Coronary artery (tissue), 2 donors: ENCODE measurements around the gene TBXA2R.

Source experiments
- DNase-seq: peaks from one replicate; pipeline ENCODE4 v3.0.0-alpha.2; 2017; ENCODE audit warnings: low spot score
- H3K27ac ChIP-seq, 2 donors: fragments of 200-600 bp; sonication (generic); one replicate each; pipeline ENCODE4 v1.5.1; 2016 to 2019
- H3K4me3 ChIP-seq: fragments of 200-600 bp; sonication (generic); 2 replicates; pipeline ENCODE4 v1.5.1; 2016; ENCODE audit warnings: mild to moderate bottlenecking, moderate library complexity
- TF ChIP-seq, protein P1 (sequence below): fragments of 200-600 bp; sonication (generic); IDR thresholded peaks from one replicate; pipeline ENCODE4 v1.5.1; 2019; ENCODE audit warnings: antibody characterized with exemption

The TBXA2R gene

DNA sequence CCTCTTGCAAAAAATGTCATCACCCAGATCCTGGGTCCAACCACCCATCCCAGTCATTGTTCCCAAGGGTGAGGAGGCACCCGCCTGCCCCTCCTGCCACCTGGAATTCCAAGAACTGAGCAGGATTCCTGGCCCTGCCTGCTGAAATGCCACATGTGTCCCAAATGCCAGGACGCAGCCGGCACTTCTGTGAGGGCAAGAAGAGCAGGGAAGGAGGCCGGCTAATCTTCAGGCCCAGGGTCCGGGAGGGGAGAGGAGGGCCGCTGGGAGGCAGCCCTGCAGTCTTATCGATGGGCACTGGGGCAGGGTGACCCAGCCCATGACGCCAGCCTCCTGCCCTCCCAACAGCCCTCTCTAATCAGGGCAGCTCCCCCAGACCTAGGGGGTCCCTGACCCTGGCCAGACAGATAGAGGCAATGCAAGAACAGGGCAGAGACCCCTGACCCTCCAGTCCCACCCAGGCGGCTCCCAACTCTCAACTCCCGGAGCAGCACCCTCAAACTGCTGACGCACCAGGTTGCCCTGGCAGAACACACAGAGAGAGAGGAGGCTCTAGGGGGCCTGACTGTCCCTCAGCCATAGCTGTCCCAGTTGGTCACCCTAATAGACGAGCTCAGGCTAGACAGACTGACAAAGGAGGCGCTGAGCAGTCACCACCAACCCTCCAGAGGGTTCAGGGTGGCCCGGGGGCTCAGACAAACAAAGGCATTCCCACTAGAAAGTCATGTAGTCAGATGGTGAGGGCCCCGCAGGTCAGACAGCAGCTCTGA, 50.8 kb downstream of the TBXA2R start:
- peak overlapping the region in 1 of 2 donors; percentile 90 for H3K27ac ChIP-seq
- TF ChIP-seq, protein P1, sequence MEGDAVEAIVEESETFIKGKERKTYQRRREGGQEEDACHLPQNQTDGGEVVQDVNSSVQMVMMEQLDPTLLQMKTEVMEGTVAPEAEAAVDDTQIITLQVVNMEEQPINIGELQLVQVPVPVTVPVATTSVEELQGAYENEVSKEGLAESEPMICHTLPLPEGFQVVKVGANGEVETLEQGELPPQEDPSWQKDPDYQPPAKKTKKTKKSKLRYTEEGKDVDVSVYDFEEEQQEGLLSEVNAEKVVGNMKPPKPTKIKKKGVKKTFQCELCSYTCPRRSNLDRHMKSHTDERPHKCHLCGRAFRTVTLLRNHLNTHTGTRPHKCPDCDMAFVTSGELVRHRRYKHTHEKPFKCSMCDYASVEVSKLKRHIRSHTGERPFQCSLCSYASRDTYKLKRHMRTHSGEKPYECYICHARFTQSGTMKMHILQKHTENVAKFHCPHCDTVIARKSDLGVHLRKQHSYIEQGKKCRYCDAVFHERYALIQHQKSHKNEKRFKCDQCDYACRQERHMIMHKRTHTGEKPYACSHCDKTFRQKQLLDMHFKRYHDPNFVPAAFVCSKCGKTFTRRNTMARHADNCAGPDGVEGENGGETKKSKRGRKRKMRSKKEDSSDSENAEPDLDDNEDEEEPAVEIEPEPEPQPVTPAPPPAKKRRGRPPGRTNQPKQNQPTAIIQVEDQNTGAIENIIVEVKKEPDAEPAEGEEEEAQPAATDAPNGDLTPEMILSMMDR: no peak
- peak overlapping the region; percentile 98 for H3K4me3 ChIP-seq
- no peak for DNase-seq

DNA sequence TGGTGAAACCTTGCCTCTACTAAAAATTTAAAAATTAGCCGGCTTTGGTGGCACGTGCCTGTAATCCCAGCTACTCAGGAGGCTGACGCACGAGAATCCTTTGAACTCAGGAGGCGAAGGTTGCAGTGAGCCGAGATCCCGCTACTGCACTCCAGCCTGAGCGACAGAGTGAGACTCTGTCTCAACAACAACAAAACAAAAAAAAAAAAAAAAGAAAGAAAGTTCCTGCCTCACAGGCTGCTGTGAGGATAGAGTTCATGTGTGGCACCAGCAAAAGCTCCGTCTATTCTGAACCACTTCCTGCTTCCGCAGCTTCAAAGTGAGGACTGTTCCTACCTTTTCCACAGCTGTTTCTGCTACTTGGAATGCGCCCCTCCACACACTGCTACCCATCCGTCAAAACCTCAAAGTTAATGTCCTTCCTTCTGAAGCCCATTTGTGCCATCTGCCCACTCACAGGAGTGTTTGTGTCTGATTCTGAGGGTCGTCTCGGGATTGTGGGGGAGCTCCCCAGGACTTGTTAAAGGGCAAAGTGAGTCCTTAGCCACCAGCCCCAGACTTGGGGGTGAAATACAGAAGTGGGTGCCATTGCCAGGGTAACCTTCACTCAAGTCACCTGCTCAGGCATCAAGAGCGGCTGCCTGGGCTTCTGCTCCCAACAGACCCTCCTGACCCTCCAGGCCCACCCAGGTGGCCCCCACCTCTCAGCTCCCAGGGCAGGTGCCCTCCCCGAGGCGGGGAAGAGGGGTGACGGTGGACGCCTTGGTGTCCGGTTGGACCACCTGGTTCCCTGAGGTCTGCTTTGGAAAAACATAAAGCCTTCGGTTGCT, 52.2 kb downstream of the TBXA2R start:
- no peak for DNase-seq
- Histone ChIP-seq H3K4me3 (no peak overlapping the region), H3K27ac (peak overlapping the region in 1 of 2 donors; percentile 21)
- TF ChIP-seq, protein P1: no peak

DNA sequence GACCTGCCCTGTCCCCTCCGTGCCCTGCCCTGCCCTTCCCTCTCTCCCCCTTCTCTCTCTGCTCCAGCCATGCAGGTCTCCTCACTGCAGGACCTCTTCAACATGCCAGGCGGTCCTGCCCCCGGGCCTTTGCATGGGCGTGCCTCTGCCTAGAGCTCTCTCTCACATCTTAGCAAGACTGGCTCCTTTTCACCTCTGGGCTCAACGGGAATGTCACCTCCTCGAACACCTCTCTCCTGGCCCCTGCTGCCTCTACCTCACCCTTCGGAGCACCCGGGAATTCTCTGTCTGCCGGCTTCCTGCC, 54.9 kb downstream of the TBXA2R start:
- H3K4me3 ChIP-seq: no peak overlapping the region
- TF ChIP-seq, protein P1: no peak
- H3K27ac ChIP-seq: no peak overlapping the region
- no peak for DNase-seq

DNA sequence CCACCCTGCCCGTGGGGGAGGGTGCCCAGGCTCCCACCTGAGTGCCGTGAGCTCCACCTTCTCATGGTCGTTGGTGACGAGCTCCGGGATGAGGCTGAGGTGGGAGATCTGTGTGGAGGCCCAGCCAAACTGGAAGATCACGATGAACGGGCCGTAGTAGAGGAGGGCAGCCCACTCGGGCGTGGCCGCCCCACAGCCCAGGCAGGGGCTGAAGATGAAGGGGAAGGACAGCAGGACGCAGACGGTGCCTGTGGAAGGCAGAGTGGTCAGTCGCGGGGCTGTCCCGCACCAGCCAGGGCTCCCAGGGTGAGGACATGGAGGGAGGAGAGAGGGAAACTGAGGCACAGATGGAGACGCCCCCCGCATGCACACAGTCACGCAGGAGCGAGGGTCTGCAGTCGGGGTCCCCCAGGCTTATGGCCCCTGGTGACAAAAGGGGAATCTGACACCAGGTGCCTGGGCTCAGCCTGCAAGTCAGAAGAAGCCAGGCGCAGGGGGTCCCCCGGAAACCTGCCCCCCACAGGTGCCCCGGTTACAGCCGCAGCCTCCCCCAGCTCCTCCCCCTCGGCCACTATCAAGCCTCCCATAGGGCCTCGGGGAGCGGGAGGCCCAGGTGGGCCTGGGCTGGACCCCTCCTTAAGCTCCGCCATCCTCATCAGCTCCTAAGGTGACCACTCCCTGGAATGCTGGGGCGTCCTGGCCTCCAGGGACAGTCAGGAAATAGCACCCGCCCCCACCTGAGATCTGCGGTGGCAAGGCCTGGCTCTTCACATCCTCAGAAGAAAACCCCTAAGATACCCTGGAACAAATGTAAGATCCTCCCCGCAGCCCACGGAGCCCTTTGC, 55.5 kb downstream of the TBXA2R start:
- TF ChIP-seq, protein P1: no peak
- H3K4me3 ChIP-seq: no peak overlapping the region
- no peak overlapping the region for H3K27ac ChIP-seq
- DNase-seq: no peak

DNA sequence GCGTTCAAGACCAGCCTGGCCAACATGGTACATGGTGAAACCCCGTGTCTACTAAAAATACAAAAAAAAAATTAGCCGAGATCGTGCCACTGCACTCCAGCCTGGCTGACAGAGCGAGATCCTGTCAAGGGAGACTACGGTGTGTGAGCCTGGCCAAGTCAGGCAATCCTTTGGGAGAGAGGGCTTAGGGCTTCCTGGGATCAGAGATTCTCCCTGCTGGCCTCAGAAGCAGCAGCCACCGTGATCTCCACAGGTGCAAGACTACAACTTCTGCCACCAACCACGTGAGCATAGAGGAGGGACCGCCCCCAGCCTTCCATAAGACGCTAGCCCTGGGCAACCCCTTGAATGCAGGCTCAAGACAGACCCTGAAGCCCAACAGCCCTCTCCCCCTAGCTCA, 56.9 kb downstream of the TBXA2R start:
- DNase-seq: no peak
- TF ChIP-seq, protein P1: no peak

DNA sequence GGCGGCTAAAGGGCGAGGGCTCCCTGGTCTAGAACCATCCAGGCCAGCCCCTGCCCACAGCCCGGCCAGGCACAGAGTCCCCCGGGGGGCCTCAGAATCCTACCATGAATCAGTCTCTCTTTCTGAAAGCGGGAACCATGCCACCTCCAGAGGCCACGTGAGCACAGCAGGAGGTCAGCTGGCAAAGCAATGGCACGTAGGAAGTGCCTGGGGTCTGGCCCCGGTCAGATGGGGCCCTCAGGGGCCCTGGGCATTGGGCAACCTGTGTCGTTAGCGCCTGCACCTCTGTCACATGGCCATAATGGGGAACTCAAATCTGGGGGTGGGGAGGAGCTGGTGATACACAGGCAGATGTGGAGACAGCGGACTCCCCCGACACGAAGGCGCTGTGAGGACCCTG, 58.1 kb downstream of the TBXA2R start:
- Histone ChIP-seq H3K27ac (no peak overlapping the region), H3K4me3 (no peak overlapping the region)
- TF ChIP-seq, protein P1: no peak
- no peak for DNase-seq

More for the DNA sequence above, 56.9 kb downstream of the TBXA2R start:
- no peak overlapping the region for H3K27ac ChIP-seq
- H3K4me3 ChIP-seq: no peak overlapping the region
